Ovary (tissue), 9 donors: Measurements from ENCODE around the gene LIMS2. TPM values are rescaled to one million over a fixed set of nuclear protein-coding genes. Genes with fewer than 3 reads are reported as not detected.

Experiments used
- DNase-seq, 5 donors: peaks; one replicate each; pipeline ENCODE4 v3.0.0-alpha.2; 2019 to 2020
- H3K27ac ChIP-seq, 2 donors: fragments of 200-600 bp; one replicate each; pipeline versions ENCODE4 v1.5.1 to v1.8.0; 2019 to 2022
- H3K27me3 ChIP-seq: fragments of 200-600 bp; one replicate; pipeline ENCODE4 v1.8.0; 2022
- H3K36me3 ChIP-seq: fragments of 200-600 bp; sonication (generic); one replicate; pipeline ENCODE4 v1.5.1; 2019
- H3K4me1 ChIP-seq: one replicate; pipeline ENCODE4 v1.8.1; 2013; ENCODE audit warnings: mild to moderate bottlenecking, moderate library complexity; ENCODE audit not compliant: insufficient read depth
- H3K4me3 ChIP-seq: fragments of 200-600 bp; sonication (generic); one replicate; pipeline ENCODE4 v1.5.1; 2017
- H3K9me3 ChIP-seq, 2 donors: fragments of 200-600 bp in 1 of 2; sonication (generic) in 1 of 2; one replicate each; pipeline versions ENCODE4 v1.5.1 to v1.8.1; 2013 to 2019; ENCODE audit warnings: mild to moderate bottlenecking in 1 of 2, moderate library complexity in 1 of 2
- EP300 ChIP-seq: sonication (generic); formaldehyde crosslinking; IDR thresholded peaks from one replicate; pipeline ENCODE4 v1.6.1; 2017; ENCODE audit warnings: antibody characterized with exemption
- POLR2A ChIP-seq: fragments of 450-650 bp; IDR thresholded peaks from one replicate; pipeline ENCODE4 v1.6.1; 2017; ENCODE audit warnings: antibody characterized with exemption, mild to moderate bottlenecking, moderate library complexity
- WGBS, 3 donors: extraction: QIAGEN DNeasy Blood & Tissue Kit in 1 of 3; methylation state at CpG; one replicate each; pipeline versions ENCODE4 v1.1.5 to v1.1.7; 2013 to 2017; 5-methylcytosine and 5-hydroxymethylcytosine counted together
- intact Hi-C, 4 donors: fragments of 100-400 bp; cut with DNase I; formaldehyde crosslinking; loops; one replicate each; pipeline versions ENCODE4 v1.11.0 to v1.15.1; 2022 to 2023
- polyA plus RNA-seq, 2 donors: library from polyadenylated mRNA; stranded (reverse); fragments of 200-250 nt in 1 of 2; fragments of 350-450 nt in 1 of 2; fragmentation: Illumina TruSeq in 1 of 2; extraction: RNeasy Lipid Tissue Mini Kit (QIAGEN cat#74804) in 1 of 2; gene quantifications; one replicate each; pipeline ENCODE4 v1.2.3, GENCODE V29; 2013 to 2014
- total RNA-seq, 7 donors: library from RNA; depleted of rRNA in 2 of 7; stranded (reverse); fragments of >200 nt in 2 of 7; fragmentation: NEBNext Ultra II Directional in 3 of 7; extraction: Animal tissue kit (Norgen Biotek cat#: 25700) in 3 of 7; gene quantifications; one replicate each; pipeline versions ENCODE4 v1.1.0 to v1.2.4, GENCODE V29; 2016 to 2023
- TF ChIP-seq, protein P1 (sequence below), 3 donors: fragments of 450-650 bp in 2 of 3; fragments of 200-600 bp in 1 of 3; IDR thresholded peaks; one replicate each; pipeline versions ENCODE4 v1.5.1 to v1.8.0; 2016 to 2022; ENCODE audit warnings: antibody characterized with exemption in 3 of 3, mild to moderate bottlenecking in 1 of 3
- donor health status: DM: no; HTN: no; CAD: no; lungs with moderate emphysema.
- donor health status: DM: no; HTN: no; CAD: no.
- donor health status: Bipolar disorder and iron deficiency.
- donor health status: DM: yes; HTN: yes; CAD: no.
- donor health status: DM: no; HTN: no; CAD: no.
- donor health status: DM: yes; HTN: yes; CAD: no.

LIMS2 gene
- total and polyA plus RNA-seq, 9 donors, result 3.8 to 70.4 (median 19.1) TPM

DNA sequence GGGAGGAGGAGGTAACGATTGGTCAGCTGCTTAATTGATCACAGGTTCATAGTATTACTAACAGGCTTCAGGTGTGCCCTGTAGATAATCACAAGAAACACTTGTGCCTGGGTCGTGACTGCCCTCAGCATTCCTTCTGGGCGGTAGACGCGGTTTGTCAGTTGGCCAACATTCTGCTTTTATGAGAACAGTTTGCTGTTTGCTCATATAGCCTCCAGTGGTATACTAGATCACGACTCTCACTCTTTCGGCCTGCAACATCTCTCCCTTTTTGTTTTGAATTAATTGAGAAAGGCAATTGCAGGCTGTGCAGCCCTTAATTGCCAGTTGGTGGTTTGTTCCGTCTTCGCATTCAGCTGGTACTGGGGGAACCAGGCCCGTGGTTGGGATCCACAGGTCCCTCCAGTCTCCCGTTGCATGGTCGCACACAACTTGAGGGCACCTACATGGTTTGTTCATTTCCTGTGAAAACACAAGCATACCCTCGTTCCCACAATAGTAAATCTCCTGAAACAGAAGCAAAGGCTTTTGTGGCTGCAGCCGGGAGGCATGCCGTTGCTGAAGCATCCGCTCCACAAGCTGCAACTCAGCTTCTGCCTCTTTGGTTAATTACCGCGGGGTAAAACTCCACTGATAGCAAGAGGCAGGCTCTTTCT is 59.7 kb downstream of the LIMS2 start:
- intact Hi-C loops, result no loop called here
- peaks cover 0 to 4% of the 10 kb centered on the region in 2 donors for H3K9me3 ChIP-seq
- no peaks in the 10 kb centered on the region for H3K4me1 ChIP-seq
- DNase-seq, result no peak
- H3K36me3 ChIP-seq, result no peaks in the 10 kb centered on the region
- no peak overlapping the region for H3K4me3 ChIP-seq
- no peak overlapping the region for H3K27ac ChIP-seq
- WGBS, 3 donors, result 68 to 70% (median 69%) methylated on average over 18 of the region's 18 CpGs
- H3K27me3 ChIP-seq, result no peaks in the 10 kb centered on the region
- TF ChIP-seq EP300, result no peak
- TF ChIP-seq, protein P1, sequence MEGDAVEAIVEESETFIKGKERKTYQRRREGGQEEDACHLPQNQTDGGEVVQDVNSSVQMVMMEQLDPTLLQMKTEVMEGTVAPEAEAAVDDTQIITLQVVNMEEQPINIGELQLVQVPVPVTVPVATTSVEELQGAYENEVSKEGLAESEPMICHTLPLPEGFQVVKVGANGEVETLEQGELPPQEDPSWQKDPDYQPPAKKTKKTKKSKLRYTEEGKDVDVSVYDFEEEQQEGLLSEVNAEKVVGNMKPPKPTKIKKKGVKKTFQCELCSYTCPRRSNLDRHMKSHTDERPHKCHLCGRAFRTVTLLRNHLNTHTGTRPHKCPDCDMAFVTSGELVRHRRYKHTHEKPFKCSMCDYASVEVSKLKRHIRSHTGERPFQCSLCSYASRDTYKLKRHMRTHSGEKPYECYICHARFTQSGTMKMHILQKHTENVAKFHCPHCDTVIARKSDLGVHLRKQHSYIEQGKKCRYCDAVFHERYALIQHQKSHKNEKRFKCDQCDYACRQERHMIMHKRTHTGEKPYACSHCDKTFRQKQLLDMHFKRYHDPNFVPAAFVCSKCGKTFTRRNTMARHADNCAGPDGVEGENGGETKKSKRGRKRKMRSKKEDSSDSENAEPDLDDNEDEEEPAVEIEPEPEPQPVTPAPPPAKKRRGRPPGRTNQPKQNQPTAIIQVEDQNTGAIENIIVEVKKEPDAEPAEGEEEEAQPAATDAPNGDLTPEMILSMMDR (IDR thresholded peaks at IDR 0.05), result no peak

DNA sequence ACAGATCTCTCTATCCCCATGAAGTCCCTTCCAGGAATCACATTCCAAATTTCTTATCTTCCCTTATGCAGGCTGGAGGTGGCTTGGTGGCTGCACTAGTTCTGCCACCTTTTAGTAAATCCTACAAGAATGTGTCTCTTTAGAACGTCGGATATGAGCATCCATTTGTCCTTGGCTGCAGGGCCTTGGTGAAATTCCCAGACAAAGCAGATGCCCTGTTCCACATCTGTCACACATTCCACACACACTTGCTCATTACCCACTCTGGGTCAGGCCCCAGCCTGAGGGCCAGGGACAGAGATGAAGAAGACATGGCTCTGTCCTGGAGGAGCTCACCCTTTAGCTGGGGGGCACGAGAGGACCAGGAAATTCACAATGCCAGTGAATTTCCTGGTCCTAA is 60.6 kb downstream of the LIMS2 start:
- H3K27me3 ChIP-seq, result no peaks in the 10 kb centered on the region
- no peak for DNase-seq
- no peak overlapping the region for H3K4me3 ChIP-seq
- intact Hi-C loops, result no loop called here
- TF ChIP-seq POLR2A, result no peak
- TF ChIP-seq, protein P1 (IDR thresholded peaks at IDR 0.05), result no peak
- TF ChIP-seq EP300, result no peak
- 30 to 63% (median 42%) methylated on average over 3 of the region's 3 CpGs for WGBS, 3 donors
- no peaks in the 10 kb centered on the region for H3K36me3 ChIP-seq
- H3K4me1 ChIP-seq, result no peaks in the 10 kb centered on the region
- H3K27ac ChIP-seq, result no peak overlapping the region
- H3K9me3 ChIP-seq, result peaks cover 0 to 4% of the 10 kb centered on the region in 2 donors

DNA sequence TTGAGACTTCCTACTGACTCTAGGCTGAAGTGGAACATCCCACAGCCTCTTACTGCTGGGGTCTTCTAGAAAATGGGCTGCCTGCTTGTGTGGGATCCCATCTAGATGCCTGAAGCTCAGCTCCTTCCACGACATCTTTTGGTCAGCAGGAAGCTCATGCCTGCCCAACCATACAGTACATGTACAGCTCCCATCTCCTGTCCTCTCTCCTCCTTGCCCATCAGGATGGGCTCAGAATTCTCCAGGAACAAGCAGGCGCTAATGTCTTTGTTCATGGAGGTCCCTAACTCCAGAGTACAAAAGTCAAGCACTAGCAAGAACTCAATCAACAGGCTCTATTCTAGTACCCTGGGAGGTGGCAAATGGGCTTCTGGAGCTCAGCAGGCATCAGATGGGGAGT is 61.1 kb downstream of the LIMS2 start:
- no peaks in the 10 kb centered on the region for H3K27me3 ChIP-seq
- no peak overlapping the region for H3K27ac ChIP-seq
- peaks cover 0 to 4% of the 10 kb centered on the region in 2 donors for H3K9me3 ChIP-seq
- TF ChIP-seq, protein P1 (IDR thresholded peaks at IDR 0.05), result no peak
- TF ChIP-seq EP300, result no peak
- intact Hi-C loops, result no loop called here
- H3K4me3 ChIP-seq, result no peak overlapping the region
- H3K4me1 ChIP-seq, result no peaks in the 10 kb centered on the region
- DNase-seq, result no peak
- 88 to 98% (median 93%) methylated on average over 2 of the region's 2 CpGs for WGBS, 3 donors
- H3K36me3 ChIP-seq, result no peaks in the 10 kb centered on the region

DNA sequence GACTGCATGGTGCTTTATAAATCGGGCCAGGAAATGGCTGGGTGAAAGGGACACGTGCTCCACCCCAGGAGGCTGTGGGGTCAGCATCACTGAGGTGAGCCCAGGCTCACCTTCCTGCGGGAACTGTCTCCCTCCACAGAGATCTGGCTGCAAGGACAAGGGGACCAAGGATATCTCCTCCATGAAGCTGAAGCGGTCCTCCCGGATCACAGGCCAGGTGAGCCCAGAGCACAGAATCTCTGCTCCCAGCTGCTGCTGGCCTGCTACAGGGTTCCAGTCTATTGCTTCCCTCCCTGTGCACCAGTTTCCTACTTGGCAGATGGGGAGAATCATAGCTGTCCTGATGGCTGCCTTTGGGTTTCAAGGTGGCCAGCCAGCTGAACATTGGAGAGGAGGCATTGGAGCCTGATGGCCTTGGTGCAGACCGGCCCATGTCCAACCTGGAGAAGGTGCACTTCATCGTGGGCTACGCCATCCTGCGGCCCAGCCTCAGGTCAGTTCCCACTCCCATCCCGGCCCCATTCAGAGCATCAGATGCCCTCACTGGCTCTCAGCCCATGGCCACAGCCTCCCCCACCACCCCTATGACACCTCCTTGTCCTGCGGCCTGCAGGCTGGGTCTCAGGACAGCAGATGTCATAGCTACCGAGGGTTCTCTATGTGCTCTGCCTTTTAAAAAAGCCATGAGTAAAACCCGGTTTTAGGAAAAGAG is 63.1 kb downstream of the LIMS2 start:
- DNase-seq, result no peak
- TF ChIP-seq POLR2A (no peak), EP300 (no peak)
- TF ChIP-seq, protein P1 (IDR thresholded peaks at IDR 0.05), result no peak
- H3K27ac ChIP-seq, result no peak overlapping the region
- 88 to 89% (median 88%) methylated on average over 13 of the region's 13 CpGs for WGBS, 3 donors
- intact Hi-C loops, result no loop called here
- H3K4me1 ChIP-seq, result no peaks in the 10 kb centered on the region
- no peaks in the 10 kb centered on the region for H3K36me3 ChIP-seq
- H3K9me3 ChIP-seq, result peaks cover 0 to 4% of the 10 kb centered on the region in 2 donors
- no peaks in the 10 kb centered on the region for H3K27me3 ChIP-seq
- H3K4me3 ChIP-seq, result no peak overlapping the region
